Liver (tissue), 9 donors: ENCODE measurements around the gene ALDH16A1. TPM values are rescaled to one million over a fixed set of nuclear protein-coding genes. Genes with fewer than 3 reads are reported as not detected.

ENCODE experiments used
- DNase-seq: peaks from one replicate; pipeline ENCODE4 v3.0.0-alpha.2; 2017; ENCODE audit warnings: low spot score
- H3K27ac ChIP-seq, 2 donors: one replicate each; pipeline ENCODE4 v1.7.0; 2013; ENCODE audit warnings: inconsistent platforms in 2 of 2, low read length in 2 of 2, control low read depth in 1 of 2, low read depth in 1 of 2, mild to moderate bottlenecking in 1 of 2
- H3K27me3 ChIP-seq, 4 donors: one replicate each; pipeline versions ENCODE4 v1.6.1 to v1.7.0; 2013; ENCODE audit warnings: low read length in 3 of 4, inconsistent platforms in 1 of 4, mild to moderate bottlenecking in 1 of 4, moderate library complexity in 1 of 4; ENCODE audit not compliant: control insufficient read depth in 4 of 4, insufficient read depth in 4 of 4
- H3K36me3 ChIP-seq, 4 donors: one replicate each; pipeline versions ENCODE4 v1.6.1 to v1.7.0; 2013; ENCODE audit warnings: low read length in 3 of 4, mild to moderate bottlenecking in 3 of 4, low read depth in 1 of 4, moderate library complexity in 1 of 4; ENCODE audit not compliant: control insufficient read depth in 4 of 4, insufficient read depth in 3 of 4
- H3K4me1 ChIP-seq, 4 donors: one replicate each; pipeline versions ENCODE4 v1.6.1 to v1.7.0; 2013; ENCODE audit warnings: low read length in 3 of 4, mild to moderate bottlenecking in 3 of 4, moderate library complexity in 1 of 4; ENCODE audit not compliant: control insufficient read depth in 4 of 4, insufficient read depth in 4 of 4
- H3K4me3 ChIP-seq, 3 donors: one replicate each; pipeline versions ENCODE4 v1.6.1 to v1.7.0; 2013; ENCODE audit warnings: low read length in 3 of 3, control low read depth in 1 of 3, low read depth in 1 of 3, mild to moderate bottlenecking in 1 of 3
- H3K9ac ChIP-seq, 2 donors: one replicate each; pipeline ENCODE4 v1.7.0; 2013; ENCODE audit warnings: low read length in 2 of 2, mild to moderate bottlenecking in 2 of 2, moderate library complexity in 2 of 2, control low read depth in 1 of 2, low read depth in 1 of 2
- H3K9me3 ChIP-seq, 4 donors: one replicate each; pipeline versions ENCODE4 v1.6.1 to v1.7.0; 2013; ENCODE audit warnings: low read length in 3 of 4; ENCODE audit not compliant: control insufficient read depth in 4 of 4
- ATF3 ChIP-seq: IDR thresholded peaks from 2 replicates; pipeline ENCODE4 v1.6.1; 2016; ENCODE audit warnings: antibody characterized with exemption
- CTCF ChIP-seq: fragments of 150-350 bp; IDR thresholded peaks from 2 replicates; pipeline ENCODE4 v1.5.1; 2017; ENCODE audit warnings: improper control_type of control experiment, low read depth, low read length; ENCODE audit not compliant: missing input control
- EGR1 ChIP-seq, 2 donors: IDR thresholded peaks; 2 replicates each; pipeline ENCODE4 v1.6.1; 2016 to 2018; ENCODE audit warnings: antibody characterized with exemption in 2 of 2, low read depth in 2 of 2
- FOXA1 ChIP-seq: IDR thresholded peaks from 2 replicates; pipeline ENCODE4 v1.6.1; 2016; ENCODE audit warnings: antibody characterized with exemption
- FOXA2 ChIP-seq: IDR thresholded peaks from 2 replicates; pipeline ENCODE4 v1.6.1; 2016; ENCODE audit warnings: antibody characterized with exemption
- GABPA ChIP-seq, 2 donors: IDR thresholded peaks in 1 of 2; conservative IDR thresholded peaks in 1 of 2; 2 replicates each; pipeline ENCODE4 v1.6.1; 2016; ENCODE audit warnings: antibody characterized with exemption in 2 of 2, mild to moderate bottlenecking in 1 of 2, moderate library complexity in 1 of 2
- HNF4G ChIP-seq: IDR thresholded peaks from 2 replicates; pipeline ENCODE4 v1.6.1; 2016; ENCODE audit warnings: antibody characterized with exemption
- JUND ChIP-seq, 2 donors: IDR thresholded peaks; 2 replicates each; pipeline ENCODE4 v1.6.1; 2016; ENCODE audit warnings: antibody characterized with exemption in 2 of 2
- MAX ChIP-seq: IDR thresholded peaks from 2 replicates; pipeline ENCODE4 v1.6.1; 2016; ENCODE audit warnings: antibody characterized with exemption
- NR2F2 ChIP-seq: IDR thresholded peaks from 2 replicates; pipeline ENCODE4 v1.6.1; 2016; ENCODE audit warnings: antibody characterized with exemption
- RAD21 ChIP-seq, 2 donors: IDR thresholded peaks; 2 replicates each; pipeline ENCODE4 v1.6.1; 2016; ENCODE audit warnings: antibody characterized with exemption in 2 of 2, mild to moderate bottlenecking in 2 of 2
- REST ChIP-seq: IDR thresholded peaks from 2 replicates; pipeline ENCODE4 v1.6.1; 2016; ENCODE audit warnings: antibody characterized with exemption, mild to moderate bottlenecking
- RXRA ChIP-seq, 2 donors: IDR thresholded peaks; 2 replicates each; pipeline ENCODE4 v1.6.1; 2017 to 2018; ENCODE audit warnings: antibody characterized with exemption in 2 of 2, mild to moderate bottlenecking in 1 of 2
- TAF1 ChIP-seq: conservative IDR thresholded peaks from 2 replicates; pipeline ENCODE4 v1.6.1; 2016; ENCODE audit warnings: antibody characterized with exemption, mild to moderate bottlenecking
- YY1 ChIP-seq: IDR thresholded peaks from 2 replicates; pipeline ENCODE4 v1.6.1; 2016; ENCODE audit warnings: antibody characterized with exemption, mild to moderate bottlenecking
- ZBTB33 ChIP-seq: IDR thresholded peaks from 2 replicates; pipeline ENCODE4 v1.6.1; 2016; ENCODE audit warnings: antibody characterized with exemption
- WGBS: extraction: QIAGEN DNeasy Blood & Tissue Kit; methylation state at CpG from one replicate; pipeline ENCODE4 v1.1.7; 2013; 5-methylcytosine and 5-hydroxymethylcytosine counted together
- polyA plus RNA-seq, 2 donors: library from polyadenylated mRNA; stranded (reverse) in 1 of 2; unstranded in 1 of 2; fragments of 200-250 nt in 1 of 2; fragments of >200 nt in 1 of 2; fragmentation: Nextera tagmentation in 1 of 2; extraction: Ambion mirVana in 1 of 2; gene quantifications; one replicate each; pipeline versions ENCODE4 v1.2.1 to v1.2.3, GENCODE V29; 2013 to 2015
- total RNA-seq, 2 donors: library from RNA; depleted of rRNA; stranded (reverse); fragments of >200 nt; gene quantifications; one replicate each; pipeline ENCODE4 v1.2.3, GENCODE V29; 2014
- donor health status: healthy.
- donor health status: healthy.
- donor health status: healthy.
- donor health status: healthy.
- donor health status: healthy.

ALDH16A1 gene
- total and polyA plus RNA-seq, 4 donors, result 5.2 to 35.8 (median 21.5) TPM

GRCh38 chr19:49479975-49480628 is 27.1 kb downstream of the ALDH16A1 start:
- Histone ChIP-seq H3K4me3 (no peak overlapping the region), H3K9me3 (no peaks in the 10 kb centered on the region), H3K27me3 (no peaks in the 10 kb centered on the region), H3K27ac (no peak overlapping the region), H3K4me1 (no peaks in the 10 kb centered on the region), H3K9ac (no peak overlapping the region), H3K36me3 (no peaks in the 10 kb centered on the region)
- 98% methylated on average over 14 of the region's 14 CpGs for WGBS
- TF ChIP-seq REST, result no peak
- no peak for TF ChIP-seq RAD21 (IDR thresholded peaks at IDR 0.05)
- TF ChIP-seq CTCF, result no peak
- TF ChIP-seq ATF3, result no peak
- no peak for TF ChIP-seq MAX
- TF ChIP-seq NR2F2, result no peak
- TF ChIP-seq FOXA2, result no peak
- TF ChIP-seq ZBTB33, result no peak
- no peak for TF ChIP-seq TAF1
- TF ChIP-seq RXRA (IDR thresholded peaks at IDR 0.05), result no peak
- DNase-seq, result no peak

- H3K9ac ChIP-seq, result no peak overlapping the region
Measured at GRCh38 chr19:49481020-49481683, 28.1 kb downstream of the ALDH16A1 start.

More at GRCh38 chr19:49481020-49481683, 28.1 kb downstream of the ALDH16A1 start:
- Histone ChIP-seq H3K36me3 (no peaks in the 10 kb centered on the region), H3K9me3 (no peaks in the 10 kb centered on the region), H3K27ac (no peak overlapping the region), H3K4me3 (no peak overlapping the region), H3K4me1 (no peaks in the 10 kb centered on the region), H3K27me3 (no peaks in the 10 kb centered on the region)
- TF ChIP-seq HNF4G, result no peak
- no peak for TF ChIP-seq NR2F2
- no peak for TF ChIP-seq CTCF
- no peak for TF ChIP-seq MAX
- no peak for TF ChIP-seq RAD21 (IDR thresholded peaks at IDR 0.05)
- no peak for TF ChIP-seq GABPA (IDR thresholded peaks at IDR 0.05 in 1 of 2, conservative IDR thresholded peaks at IDR 0.05 in 1 of 2)
- TF ChIP-seq EGR1 (IDR thresholded peaks at IDR 0.05; ENCODE audit: low read depth in 2 of 2), result no peak
- no peak for TF ChIP-seq ZBTB33
- no peak for TF ChIP-seq ATF3
- TF ChIP-seq FOXA2, result no peak
- TF ChIP-seq JUND (IDR thresholded peaks at IDR 0.05), result no peak
- TF ChIP-seq YY1, result no peak
- TF ChIP-seq TAF1, result no peak
- TF ChIP-seq FOXA1, result no peak
- WGBS, result 92% methylated on average over 7 of the region's 7 CpGs
- no peak for DNase-seq
